ENCODE results near the gene CNTFR. TPM values are rescaled to one million over a fixed set of nuclear protein-coding genes. Genes with fewer than 3 reads are reported as not detected.
A peak's percentile ranks its signal among the peaks of the same experiment; 100 is the strongest.

Gene CNTFR
- total RNA-seq, 4 donors from 2014 or later = 0.47 to 11.6 (median 1.6) TPM

- Histone ChIP-seq H3K36me3 (no peaks in the 10 kb centered on the region), H3K27ac (no peak overlapping the region), H3K4me3 (no peak overlapping the region), H3K27me3 (peaks cover 78% of the 10 kb centered on the region), H3K4me1 (peaks cover 0 to 24% (median 7%) of the 10 kb centered on the region in 3 donors), H3K9me3 (peaks cover 0 to 4% (median 0%) of the 10 kb centered on the region in 3 donors)
- ATAC-seq = no peak
- WGBS, 2 donors (ENCODE audit: low coverage in 1 of 2) = 59 to 60% methylated on average over 2 to 11 of the region's 21 CpGs
- no peak for TF ChIP-seq CTCF (IDR thresholded peaks at IDR 0.05)
- TF ChIP-seq POLR2A (IDR thresholded peaks at IDR 0.05) = no peak
- TF ChIP-seq EP300 (IDR thresholded peaks at IDR 0.05) = no peak
- TF ChIP-seq POLR2AphosphoS5 (IDR thresholded peaks at IDR 0.05) = no peak
Measured at GRCh38 chr9:34560599-34561214, 28.8 kb downstream of the CNTFR start.

GRCh38 chr9:34559624-34560455, 29.7 kb downstream of the CNTFR start:
- 3 to 26% methylated on average over 3 to 5 of the region's 21 CpGs for WGBS, 2 donors (ENCODE audit: low coverage in 1 of 2)
- H3K27ac ChIP-seq = peak overlapping the region in 2 of 4 donors; percentile 19 to 25
- H3K27me3 ChIP-seq = peaks cover 69% of the 10 kb centered on the region
- peaks cover 0 to 24% (median 7%) of the 10 kb centered on the region in 3 donors for H3K4me1 ChIP-seq
- H3K36me3 ChIP-seq = no peaks in the 10 kb centered on the region
- no peak for TF ChIP-seq CTCF (IDR thresholded peaks at IDR 0.05)
- no peak for TF ChIP-seq POLR2A (IDR thresholded peaks at IDR 0.05)
- TF ChIP-seq POLR2AphosphoS5 (IDR thresholded peaks at IDR 0.05) = no peak
- no peak for TF ChIP-seq EP300 (IDR thresholded peaks at IDR 0.05)
- H3K9me3 ChIP-seq = peaks cover 0 to 4% (median 0%) of the 10 kb centered on the region in 3 donors
- peak; percentile 82 for ATAC-seq
- H3K4me3 ChIP-seq = no peak overlapping the region

DNA sequence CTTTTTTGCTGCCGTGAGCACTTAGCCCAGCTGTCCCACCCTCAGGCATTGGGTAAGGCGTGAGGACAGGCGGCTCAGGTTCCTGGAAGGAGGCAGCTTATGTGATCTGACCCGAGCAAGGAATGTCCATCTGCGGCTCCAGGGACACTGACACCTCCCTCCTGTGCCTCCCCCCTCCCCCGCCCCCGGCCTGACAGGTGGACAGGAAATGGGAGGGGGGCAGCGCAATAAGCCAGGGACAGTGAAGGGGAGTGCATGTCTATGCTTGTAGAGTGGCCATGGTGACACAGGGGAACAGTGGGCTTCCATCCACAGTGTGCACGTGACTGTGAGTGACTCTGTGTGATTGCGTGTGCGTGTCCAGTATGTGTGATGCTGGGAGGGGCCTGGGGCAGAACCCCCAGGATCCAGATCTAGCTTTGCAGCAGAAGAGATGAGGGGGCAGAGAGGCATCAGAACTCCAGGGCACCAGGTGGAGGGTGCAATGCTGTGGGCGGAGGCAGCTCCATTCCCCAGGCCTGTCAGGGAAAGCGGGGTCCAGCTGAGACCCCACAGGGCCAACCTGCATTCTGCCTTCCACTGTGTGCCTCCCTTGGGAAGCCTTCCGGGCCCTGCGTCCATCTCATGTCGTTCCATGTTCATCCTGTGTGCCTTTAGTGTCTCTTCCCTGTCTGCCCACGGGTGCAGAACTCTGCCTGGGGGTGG, 30.5 kb downstream of the CNTFR start:
- ATAC-seq = no peak
- 76 to 83% methylated on average over 1 to 9 of the region's 17 CpGs for WGBS, 2 donors (ENCODE audit: low coverage in 1 of 2)

GRCh38 chr9:34558364-34558763, 31.2 kb downstream of the CNTFR start:
- peaks cover 0 to 24% (median 7%) of the 10 kb centered on the region in 3 donors for H3K4me1 ChIP-seq
- no peak for ATAC-seq
- no peak overlapping the region for H3K27ac ChIP-seq
- H3K9me3 ChIP-seq = peaks cover 0 to 4% (median 0%) of the 10 kb centered on the region in 3 donors
- H3K4me3 ChIP-seq = no peak overlapping the region
- H3K36me3 ChIP-seq = no peaks in the 10 kb centered on the region
- TF ChIP-seq CTCF (IDR thresholded peaks at IDR 0.05) = no peak
- TF ChIP-seq POLR2A (IDR thresholded peaks at IDR 0.05) = no peak
- no peak for TF ChIP-seq EP300 (IDR thresholded peaks at IDR 0.05)
- no peak for TF ChIP-seq POLR2AphosphoS5 (IDR thresholded peaks at IDR 0.05)
- peaks cover 57% of the 10 kb centered on the region for H3K27me3 ChIP-seq
- WGBS, 2 donors (ENCODE audit: low coverage in 1 of 2) = 70 to 80% methylated on average over 2 to 5 of the region's 9 CpGs

More for the DNA sequence above, 30.5 kb downstream of the CNTFR start:
- H3K36me3 ChIP-seq = no peaks in the 10 kb centered on the region
- peaks cover 64% of the 10 kb centered on the region for H3K27me3 ChIP-seq
- H3K4me3 ChIP-seq = no peak overlapping the region
- peaks cover 0 to 4% (median 0%) of the 10 kb centered on the region in 3 donors for H3K9me3 ChIP-seq
- peak overlapping the region in 2 of 4 donors; percentile 19 to 25 for H3K27ac ChIP-seq
- peaks cover 0 to 24% (median 7%) of the 10 kb centered on the region in 3 donors for H3K4me1 ChIP-seq
- TF ChIP-seq POLR2A (IDR thresholded peaks at IDR 0.05) = no peak
- no peak for TF ChIP-seq POLR2AphosphoS5 (IDR thresholded peaks at IDR 0.05)
- no peak for TF ChIP-seq CTCF (IDR thresholded peaks at IDR 0.05)
- TF ChIP-seq EP300 (IDR thresholded peaks at IDR 0.05) = no peak
